NOMO-1 treated with dmso at 0.1 percent for 144 hours (cell line): ENCODE measurements around the gene SH2D6.
"Not testable (repeated sequence)": the region's sequence is repeated elsewhere in the genome, so short reads cannot be mapped to it uniquely, and the experiment has no call there.

Source experiments
- DNase-seq: peaks from one replicate; lab custom pipeline; 2025; ENCODE audit not compliant: unreplicated experiment; lab: John Stamatoyannopoulos, UW

Gene SH2D6

GRCh38 chr2:85418132-85419008 is at the start of gene SH2D6:
Gene SH2D6 (plus strand): TSS chr2:85418714. CDS start chr2:85429466, 10,752 bp downstream.
- DNase-seq, result peak; percentile 82

GRCh38 chr2:85368921-85369320 is 49.6 kb upstream of the SH2D6 start:
- DNase-seq, result no peak

GRCh38 chr2:85369500-85369899 is 49.0 kb upstream of the SH2D6 start:
- DNase-seq, result no peak

DNA sequence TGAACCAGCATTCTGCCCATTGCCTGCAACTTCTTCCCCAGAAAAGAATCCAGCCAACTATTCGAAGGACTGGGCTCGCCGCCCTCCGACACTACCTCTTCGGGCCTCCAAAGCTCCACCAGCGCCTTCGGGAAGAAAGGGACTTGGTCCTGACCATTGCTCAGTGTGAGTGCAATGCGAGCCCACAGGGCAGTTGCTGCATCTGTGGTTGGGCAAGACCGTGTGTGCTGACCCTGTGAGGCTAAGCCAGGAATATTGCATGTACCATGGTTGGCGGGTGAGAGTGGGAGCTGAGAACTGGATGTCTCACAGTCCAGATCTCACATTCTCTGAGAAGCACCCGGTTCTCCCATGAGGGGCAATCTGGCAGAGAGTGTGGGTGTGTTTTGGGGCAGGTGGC is 47.5 kb upstream of the SH2D6 start:
- no peak for DNase-seq

DNA sequence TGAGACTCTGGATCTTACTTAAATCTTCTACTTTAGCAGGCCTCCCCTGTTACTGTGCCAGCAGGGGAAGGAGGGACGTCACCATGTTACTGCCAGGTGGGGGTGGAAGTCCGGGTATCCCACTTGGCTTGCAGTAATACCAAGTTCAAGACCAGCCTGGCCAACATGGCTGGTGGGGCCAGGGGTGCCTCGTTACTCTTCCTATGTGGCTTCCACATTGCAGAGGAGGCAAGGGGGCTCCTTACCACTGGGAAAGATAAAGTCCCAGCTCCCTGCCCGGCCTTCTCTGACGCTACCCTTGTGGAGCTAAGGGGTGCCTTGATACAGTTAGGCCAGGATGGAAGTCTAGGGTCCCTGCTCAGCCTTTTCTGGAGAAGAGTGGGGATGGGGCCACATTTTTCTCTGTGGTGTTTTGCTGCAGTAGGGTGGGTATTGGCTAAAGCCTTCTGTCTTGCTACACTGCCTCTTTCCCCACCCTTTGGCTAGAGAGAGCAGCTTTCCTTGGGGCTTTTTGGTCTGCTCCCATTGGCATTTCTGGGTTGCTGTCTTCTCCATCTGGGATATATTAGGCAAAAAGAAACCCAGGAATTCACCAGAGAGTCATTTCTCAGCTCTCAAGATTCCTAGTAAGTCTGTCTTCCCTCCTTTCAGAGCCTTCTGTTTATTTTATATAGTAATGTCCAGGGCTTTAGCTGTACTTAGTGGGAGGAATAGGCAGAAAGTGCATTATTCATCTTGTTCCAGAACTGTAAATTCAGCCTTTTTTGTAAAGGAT is 42.0 kb upstream of the SH2D6 start:
- no peak for DNase-seq

- no peak for DNase-seq
Observed at GRCh38 chr2:85377083-85377482, 41.4 kb upstream of the SH2D6 start.

- DNase-seq, result no peak
Observed at GRCh38 chr2:85378257-85378656, 40.3 kb upstream of the SH2D6 start.

DNA sequence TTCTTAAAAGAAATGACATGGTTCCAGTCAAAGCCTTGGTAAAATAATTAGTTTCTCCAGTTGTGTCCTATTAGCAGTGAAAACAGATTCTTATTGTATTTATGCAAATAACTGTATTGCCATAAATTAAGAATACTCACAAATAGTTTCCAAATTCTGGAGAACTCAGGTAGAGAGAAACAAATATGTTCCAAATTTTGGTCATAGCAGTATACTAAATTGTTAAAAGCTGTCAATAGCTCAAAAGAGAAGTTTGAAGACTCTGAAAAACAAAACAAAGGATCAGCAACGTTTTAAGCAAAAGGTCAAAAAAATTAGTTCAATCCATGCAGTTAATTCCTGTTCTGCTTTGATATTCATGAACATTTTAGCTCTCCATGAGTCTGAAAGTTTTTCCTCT is 38.5 kb upstream of the SH2D6 start:
- no peak for DNase-seq

DNA sequence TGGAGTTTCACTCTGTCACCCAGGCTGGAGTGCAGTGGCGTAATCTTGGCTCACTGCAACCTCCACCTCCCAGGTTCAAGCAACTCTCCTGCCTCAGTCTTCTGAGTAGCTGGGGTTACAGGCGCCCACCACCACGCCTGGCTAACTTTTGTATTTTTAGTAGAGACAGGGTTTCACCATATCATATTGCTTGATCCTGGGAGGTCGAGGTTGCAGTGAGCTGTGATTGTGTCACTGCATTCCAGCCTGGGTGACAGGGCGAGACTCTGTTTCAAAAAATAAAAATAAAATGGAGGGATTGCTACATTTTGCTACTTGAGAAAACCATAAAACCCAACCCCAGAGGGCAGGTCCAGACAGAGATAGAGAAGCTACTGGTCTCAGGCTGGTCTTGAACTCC is 35.4 kb upstream of the SH2D6 start:
- DNase-seq, result not testable (repeated sequence)

DNA sequence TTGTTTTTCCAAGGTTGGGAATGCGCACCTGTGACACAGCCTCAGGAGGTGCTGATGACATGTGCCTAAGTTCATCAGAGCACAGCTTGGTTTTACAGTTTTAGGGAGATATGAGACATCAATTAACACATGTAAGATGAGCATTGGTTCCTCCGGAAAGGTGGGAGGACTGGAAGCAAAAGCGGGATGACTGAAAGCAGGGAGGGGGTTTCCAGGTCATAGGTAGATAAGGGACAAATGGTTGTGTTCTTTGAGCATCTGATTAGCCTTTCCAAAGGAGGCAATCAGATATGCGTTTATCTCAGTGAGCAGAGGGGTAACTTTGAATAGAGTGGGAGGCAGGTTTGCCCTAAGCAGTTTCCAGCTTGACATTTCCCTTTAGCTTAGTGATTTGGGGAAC is 34.7 kb upstream of the SH2D6 start:
- DNase-seq, result no peak

DNA sequence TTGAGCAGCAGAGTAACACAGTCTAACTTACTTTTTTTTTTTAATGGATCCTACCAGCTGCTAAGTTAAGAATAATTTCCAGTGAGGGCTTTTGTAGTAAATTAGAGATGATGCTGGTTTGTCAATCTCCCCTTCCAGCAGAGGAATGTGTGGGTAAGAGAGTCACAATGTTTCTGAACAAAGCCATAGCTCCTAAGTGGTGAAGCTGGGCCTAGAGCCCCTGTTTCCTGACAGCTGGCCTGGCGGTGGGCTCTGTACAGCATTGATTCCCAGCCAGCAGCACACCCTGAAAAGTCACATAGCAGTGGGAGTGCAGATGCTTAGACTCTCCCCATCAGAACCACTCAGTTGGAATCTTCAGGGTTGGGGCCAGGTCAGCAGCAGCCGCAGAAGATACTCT is 32.8 kb upstream of the SH2D6 start:
- DNase-seq, result no peak

- DNase-seq, result no peak
Observed at GRCh38 chr2:85387754-85388153, 30.8 kb upstream of the SH2D6 start.

GRCh38 chr2:85388878-85389538 is 29.5 kb upstream of the SH2D6 start:
- DNase-seq, result no peak

- peak; percentile 7 for DNase-seq
Observed at GRCh38 chr2:85390941-85391669, 27.4 kb upstream of the SH2D6 start.

GRCh38 chr2:85393836-85394235 is 24.7 kb upstream of the SH2D6 start:
- no peak for DNase-seq

GRCh38 chr2:85394261-85394681 is 24.2 kb upstream of the SH2D6 start:
- no peak for DNase-seq

GRCh38 chr2:85394976-85395375 is 23.5 kb upstream of the SH2D6 start:
- no peak for DNase-seq

DNA sequence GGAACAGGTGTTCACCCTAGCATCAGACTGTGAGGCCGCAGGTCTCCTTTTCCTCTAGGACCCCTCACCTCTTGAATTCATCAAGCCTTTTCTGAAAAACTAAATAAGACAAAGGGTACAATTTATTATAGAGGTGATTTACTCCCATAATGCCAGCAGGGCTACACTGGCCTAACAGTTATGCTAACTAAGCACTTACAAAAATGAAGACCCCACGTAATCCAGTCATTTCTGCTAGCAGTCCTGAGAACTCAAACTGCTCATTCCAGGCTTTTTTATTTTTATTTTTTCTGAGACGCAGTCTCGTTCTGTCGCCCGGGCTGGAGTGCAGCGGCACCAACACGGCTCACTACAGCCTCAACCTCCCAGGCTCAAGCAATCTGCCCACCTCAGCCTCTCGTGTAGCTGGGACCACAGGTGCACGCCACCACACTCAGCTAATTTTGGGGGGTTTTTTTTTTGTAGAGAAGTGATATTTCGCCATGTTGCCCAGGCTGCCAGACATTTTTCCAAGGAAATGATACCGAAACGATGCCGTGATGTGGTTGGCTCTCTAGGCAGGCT is 22.5 kb upstream of the SH2D6 start:
- no peak for DNase-seq

GRCh38 chr2:85396531-85397470 is 21.7 kb upstream of the SH2D6 start:
- DNase-seq, result no peak

- no peak for DNase-seq
Observed at GRCh38 chr2:85397925-85398331, 20.6 kb upstream of the SH2D6 start.
